ENCODE measurements around the gene PDZRN4. TPM values are rescaled to one million over a fixed set of nuclear protein-coding genes. Genes with fewer than 3 reads are reported as not detected.

Gene PDZRN4
- total RNA-seq, 1 donor from 2014 or later: 1.5 TPM

- Mint-ChIP-seq H3K27me3 (ENCODE audit: unreplicated experiment) (no peaks in the 10 kb centered on the region), H3K4me1 (ENCODE audit: low read depth, unreplicated experiment) (peaks cover 14% of the 10 kb centered on the region), H3K36me3 (ENCODE audit: unreplicated experiment) (no peaks in the 10 kb centered on the region), H3K9me3 (ENCODE audit: unreplicated experiment) (no peaks in the 10 kb centered on the region), H3K27ac (ENCODE audit: unreplicated experiment) (peak overlapping the region; percentile 41), H3K4me3 (ENCODE audit: unreplicated experiment) (no peak overlapping the region)
- TF ChIP-seq CTCF (IDR thresholded peaks at IDR 0.05; ENCODE audit: partially characterized antibody, unreplicated experiment): no peak
- no peak for DNase-seq
These were observed 364.5 kb downstream of the PDZRN4 start for GRCh38 chr12:41552588-41552987.

DNA sequence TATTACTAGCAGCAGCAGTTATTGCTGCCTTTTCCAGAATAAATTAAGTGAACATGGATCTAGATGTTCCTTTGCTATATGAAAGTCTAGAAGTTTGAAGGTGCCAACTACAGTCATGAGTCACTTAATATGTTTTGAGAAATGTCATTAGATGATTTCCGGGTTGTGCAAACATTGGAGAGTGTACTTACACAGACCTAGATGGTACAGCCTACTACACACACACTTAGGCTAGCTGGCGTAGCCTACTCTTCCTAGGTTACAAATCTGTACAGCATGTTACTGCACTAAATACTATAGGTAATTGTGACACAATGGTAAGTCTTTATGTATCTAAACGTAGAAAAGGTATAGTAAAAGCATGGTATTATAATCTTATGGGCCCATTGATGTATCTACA, 368.1 kb downstream of the PDZRN4 start:
- no peaks in the 10 kb centered on the region for H3K27me3 Mint-ChIP-seq (ENCODE audit: unreplicated experiment)
- TF ChIP-seq CTCF (IDR thresholded peaks at IDR 0.05; ENCODE audit: partially characterized antibody, unreplicated experiment): no peak
- no peaks in the 10 kb centered on the region for H3K9me3 Mint-ChIP-seq (ENCODE audit: unreplicated experiment)

DNA sequence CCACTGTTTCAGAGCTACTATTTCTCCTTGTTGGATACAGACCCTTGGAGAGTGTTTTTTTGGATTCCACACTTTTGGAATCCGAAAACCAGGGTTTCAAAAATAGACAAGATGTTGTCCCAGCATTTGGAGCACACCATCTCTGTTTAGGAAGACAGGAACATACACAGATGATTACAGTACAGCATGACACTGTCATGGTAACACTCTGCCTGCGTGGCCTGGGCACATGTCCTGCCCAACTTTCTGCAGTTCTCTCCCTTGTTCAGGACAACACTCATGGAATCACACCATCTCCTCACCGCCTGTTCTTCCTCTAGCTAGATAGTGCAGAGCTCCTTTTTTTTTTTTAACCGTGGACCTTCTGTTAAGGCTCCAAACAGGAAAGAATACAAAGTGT, 369.2 kb downstream of the PDZRN4 start:
- Mint-ChIP-seq H3K4me1 (ENCODE audit: low read depth, unreplicated experiment) (peaks cover 12% of the 10 kb centered on the region), H3K9me3 (ENCODE audit: unreplicated experiment) (no peaks in the 10 kb centered on the region), H3K4me3 (ENCODE audit: unreplicated experiment) (no peak overlapping the region), H3K27me3 (ENCODE audit: unreplicated experiment) (no peaks in the 10 kb centered on the region), H3K36me3 (ENCODE audit: unreplicated experiment) (no peaks in the 10 kb centered on the region), H3K27ac (ENCODE audit: unreplicated experiment) (no peak overlapping the region)
- TF ChIP-seq CTCF (IDR thresholded peaks at IDR 0.05; ENCODE audit: partially characterized antibody, unreplicated experiment): no peak
- DNase-seq: no peak

More for the DNA sequence above, 368.1 kb downstream of the PDZRN4 start:
- Mint-ChIP-seq H3K36me3 (ENCODE audit: unreplicated experiment) (no peaks in the 10 kb centered on the region), H3K4me1 (ENCODE audit: low read depth, unreplicated experiment) (peaks cover 17% of the 10 kb centered on the region), H3K27ac (ENCODE audit: unreplicated experiment) (no peak overlapping the region), H3K4me3 (ENCODE audit: unreplicated experiment) (no peak overlapping the region)
- no peak for DNase-seq

DNA sequence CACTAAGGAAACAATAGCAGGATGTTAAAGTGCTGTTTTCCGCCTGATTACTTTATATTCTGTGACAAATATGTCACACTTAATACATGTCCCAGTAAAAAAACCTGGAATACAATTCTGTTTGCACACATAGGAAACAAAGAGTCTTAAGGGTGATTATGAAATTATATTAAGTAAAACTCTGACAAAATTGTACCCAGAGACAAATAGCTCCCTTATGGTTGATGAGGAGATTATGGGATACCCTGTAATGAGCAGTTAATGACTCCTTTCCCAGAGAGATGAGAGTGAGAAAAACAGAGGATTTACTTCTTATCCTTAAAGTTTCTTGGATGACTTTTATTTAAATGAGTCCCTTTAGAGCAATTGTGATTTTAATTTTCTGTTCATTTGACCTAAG, 370.6 kb downstream of the PDZRN4 start:
- Mint-ChIP-seq H3K27ac (ENCODE audit: unreplicated experiment) (no peak overlapping the region), H3K4me3 (ENCODE audit: unreplicated experiment) (no peak overlapping the region), H3K27me3 (ENCODE audit: unreplicated experiment) (no peaks in the 10 kb centered on the region), H3K4me1 (ENCODE audit: low read depth, unreplicated experiment) (peaks cover 3% of the 10 kb centered on the region), H3K36me3 (ENCODE audit: unreplicated experiment) (no peaks in the 10 kb centered on the region), H3K9me3 (ENCODE audit: unreplicated experiment) (no peaks in the 10 kb centered on the region)
- TF ChIP-seq CTCF (IDR thresholded peaks at IDR 0.05; ENCODE audit: partially characterized antibody, unreplicated experiment): no peak
- DNase-seq: no peak

DNA sequence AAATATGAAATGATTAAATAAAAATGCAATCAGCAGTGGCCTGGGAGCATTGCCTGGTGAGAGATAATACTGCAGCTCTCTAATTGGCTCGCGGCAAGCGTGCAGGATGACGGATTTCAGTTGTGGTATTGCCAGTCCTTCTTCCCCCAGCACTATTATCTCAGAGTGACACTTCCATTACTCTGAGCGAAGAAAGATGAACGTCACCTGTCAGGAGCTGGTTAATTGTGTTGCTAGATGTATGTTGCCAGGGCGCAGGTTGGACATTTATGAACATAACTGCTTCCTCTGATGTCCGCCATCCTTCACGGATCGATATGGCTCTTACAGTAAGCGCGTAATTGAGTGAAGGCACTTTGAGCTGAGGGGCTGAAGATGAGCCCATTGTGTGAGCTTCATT, 374.9 kb downstream of the PDZRN4 start:
- H3K27me3 Mint-ChIP-seq (ENCODE audit: unreplicated experiment): no peaks in the 10 kb centered on the region
- no peaks in the 10 kb centered on the region for H3K9me3 Mint-ChIP-seq (ENCODE audit: unreplicated experiment)
- no peak overlapping the region for H3K4me3 Mint-ChIP-seq (ENCODE audit: unreplicated experiment)
- no peaks in the 10 kb centered on the region for H3K36me3 Mint-ChIP-seq (ENCODE audit: unreplicated experiment)
- no peak for DNase-seq
- no peak overlapping the region for H3K27ac Mint-ChIP-seq (ENCODE audit: unreplicated experiment)
- TF ChIP-seq CTCF (IDR thresholded peaks at IDR 0.05; ENCODE audit: partially characterized antibody, unreplicated experiment): no peak
- no peaks in the 10 kb centered on the region for H3K4me1 Mint-ChIP-seq (ENCODE audit: low read depth, unreplicated experiment)
